Endometrium (tissue), 2 donors: ENCODE data around the gene AZU1.

Source experiments
- FAIRE-seq: peaks from 2 replicates; lab custom pipeline; 2012; peaks lifted over from hg19 to GRCh38; lab: Jason Lieb, UNC
- donor health status: control.
- donor health status: control.

AZU1 gene

DNA sequence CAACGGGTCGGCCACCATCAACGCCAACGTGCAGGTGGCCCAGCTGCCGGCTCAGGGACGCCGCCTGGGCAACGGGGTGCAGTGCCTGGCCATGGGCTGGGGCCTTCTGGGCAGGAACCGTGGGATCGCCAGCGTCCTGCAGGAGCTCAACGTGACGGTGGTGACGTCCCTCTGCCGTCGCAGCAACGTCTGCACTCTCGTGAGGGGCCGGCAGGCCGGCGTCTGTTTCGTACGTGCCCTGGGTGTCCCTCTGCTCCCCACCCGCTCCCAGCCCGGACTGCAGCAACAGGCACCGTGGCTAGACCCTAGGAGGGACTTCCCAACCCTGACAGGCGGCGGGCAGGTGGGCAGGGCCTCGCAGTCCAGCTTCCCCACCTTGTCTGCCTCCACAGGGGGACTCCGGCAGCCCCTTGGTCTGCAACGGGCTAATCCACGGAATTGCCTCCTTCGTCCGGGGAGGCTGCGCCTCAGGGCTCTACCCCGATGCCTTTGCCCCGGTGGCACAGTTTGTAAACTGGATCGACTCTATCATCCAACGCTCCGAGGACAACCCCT is 28.0 kb downstream of the AZU1 start:
- FAIRE-seq, result no peak

- no peak for FAIRE-seq
These were observed 30.6 kb downstream of the AZU1 start for GRCh38 chr19:858284-858683.

GRCh38 chr19:858868-859843 is 31.5 kb downstream of the AZU1 start, which contains the start of gene CFD:
Gene CFD (plus strand): TSS chr19:859664. CDS start chr19:859690, 26 bp downstream.
- FAIRE-seq, result no peak

DNA sequence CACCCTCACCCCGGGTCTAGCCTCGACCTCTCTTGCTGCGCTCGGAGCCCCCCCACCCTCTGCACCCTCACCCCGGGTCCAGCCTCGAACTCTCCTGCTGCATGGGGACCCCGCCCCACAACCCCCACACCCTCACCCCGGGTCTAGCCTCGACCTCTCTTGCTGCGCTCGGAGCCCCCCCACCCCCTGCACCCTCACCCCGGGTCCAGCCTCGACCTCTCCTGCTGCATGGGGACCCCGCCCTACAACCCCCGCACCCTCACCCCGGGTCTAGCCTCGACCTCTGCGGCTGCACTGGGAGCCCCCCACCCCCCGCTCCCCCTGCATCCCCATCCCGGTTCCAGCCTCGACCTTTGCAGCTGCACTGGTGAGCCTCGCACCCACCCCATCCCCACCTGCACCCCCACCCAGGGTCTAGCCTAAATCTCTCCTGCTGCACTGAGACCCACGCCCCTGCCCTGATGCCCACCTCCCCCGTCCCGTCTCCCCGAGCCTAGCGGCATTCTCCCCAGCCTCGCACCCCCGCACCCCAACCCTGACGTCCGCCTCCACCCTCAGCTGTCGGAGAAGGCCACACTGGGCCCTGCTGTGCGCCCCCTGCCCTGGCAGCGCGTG is 33.6 kb downstream of the AZU1 start:
- no peak for FAIRE-seq

DNA sequence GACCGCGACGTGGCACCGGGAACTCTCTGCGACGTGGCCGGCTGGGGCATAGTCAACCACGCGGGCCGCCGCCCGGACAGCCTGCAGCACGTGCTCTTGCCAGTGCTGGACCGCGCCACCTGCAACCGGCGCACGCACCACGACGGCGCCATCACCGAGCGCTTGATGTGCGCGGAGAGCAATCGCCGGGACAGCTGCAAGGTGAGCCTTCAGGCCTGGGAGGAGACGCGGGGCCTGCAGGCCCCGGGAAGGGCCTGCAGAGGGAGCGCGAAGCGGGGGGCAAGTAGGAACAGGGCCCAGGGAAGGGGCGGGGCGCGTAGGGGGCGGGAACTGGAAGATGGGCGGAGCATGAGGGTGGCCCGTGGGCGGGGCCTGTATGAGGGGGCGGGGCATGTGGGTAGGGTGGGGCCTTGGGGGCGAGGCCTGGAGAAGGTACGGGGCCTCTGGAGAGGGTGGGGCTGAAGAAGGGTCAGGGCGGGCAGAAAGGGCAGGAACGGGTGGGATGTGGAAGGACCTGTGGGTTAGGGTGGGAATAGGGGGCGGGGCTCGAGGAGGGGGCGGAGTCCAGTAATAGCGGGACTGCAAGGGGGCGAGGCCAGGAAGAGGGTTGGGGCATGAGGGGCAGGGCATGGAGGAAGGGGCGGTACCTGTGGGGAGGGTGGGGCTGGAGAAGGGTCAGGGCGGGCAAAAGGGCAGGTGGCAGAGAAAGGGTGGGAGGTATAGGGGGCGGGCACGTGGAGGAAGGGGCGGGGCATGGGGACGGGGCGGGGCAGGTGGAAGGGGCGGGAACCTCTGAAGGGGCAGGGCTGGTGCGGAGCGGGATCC is 34.3 kb downstream of the AZU1 start:
- no peak for FAIRE-seq

- no peak for FAIRE-seq
These were observed 35.1 kb downstream of the AZU1 start for GRCh38 chr19:862581-863314.

DNA sequence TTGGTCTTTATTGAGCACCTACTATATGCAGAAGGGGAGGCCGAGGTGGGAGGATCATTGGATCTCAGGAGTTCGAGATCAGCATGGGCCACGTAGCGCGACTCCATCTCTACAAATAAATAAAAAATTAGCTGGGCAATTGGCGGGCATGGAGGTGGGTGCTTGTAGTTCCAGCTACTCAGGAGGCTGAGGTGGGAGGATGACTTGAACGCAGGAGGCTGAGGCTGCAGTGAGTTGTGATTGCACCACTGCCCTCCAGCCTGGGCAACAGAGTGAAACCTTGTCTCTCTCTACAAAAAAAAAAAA is 35.6 kb downstream of the AZU1 start:
- FAIRE-seq, result no peak

- no peak for FAIRE-seq
These were observed 39.2 kb downstream of the AZU1 start for GRCh38 chr19:866769-867300.

GRCh38 chr19:867301-867793 is 39.7 kb downstream of the AZU1 start:
- FAIRE-seq, result no peak

GRCh38 chr19:867855-868457 is 40.3 kb downstream of the AZU1 start:
- no peak for FAIRE-seq

GRCh38 chr19:868458-869244 is 41.0 kb downstream of the AZU1 start:
- FAIRE-seq, result no peak

GRCh38 chr19:869245-870177 is 41.9 kb downstream of the AZU1 start:
- no peak for FAIRE-seq

- FAIRE-seq, result no peak
These were observed 42.7 kb downstream of the AZU1 start for GRCh38 chr19:870314-870713.

- FAIRE-seq, result no peak
These were observed 43.3 kb downstream of the AZU1 start for GRCh38 chr19:870963-871401.

GRCh38 chr19:871446-872265 is 44.0 kb downstream of the AZU1 start:
- FAIRE-seq, result no peak

DNA sequence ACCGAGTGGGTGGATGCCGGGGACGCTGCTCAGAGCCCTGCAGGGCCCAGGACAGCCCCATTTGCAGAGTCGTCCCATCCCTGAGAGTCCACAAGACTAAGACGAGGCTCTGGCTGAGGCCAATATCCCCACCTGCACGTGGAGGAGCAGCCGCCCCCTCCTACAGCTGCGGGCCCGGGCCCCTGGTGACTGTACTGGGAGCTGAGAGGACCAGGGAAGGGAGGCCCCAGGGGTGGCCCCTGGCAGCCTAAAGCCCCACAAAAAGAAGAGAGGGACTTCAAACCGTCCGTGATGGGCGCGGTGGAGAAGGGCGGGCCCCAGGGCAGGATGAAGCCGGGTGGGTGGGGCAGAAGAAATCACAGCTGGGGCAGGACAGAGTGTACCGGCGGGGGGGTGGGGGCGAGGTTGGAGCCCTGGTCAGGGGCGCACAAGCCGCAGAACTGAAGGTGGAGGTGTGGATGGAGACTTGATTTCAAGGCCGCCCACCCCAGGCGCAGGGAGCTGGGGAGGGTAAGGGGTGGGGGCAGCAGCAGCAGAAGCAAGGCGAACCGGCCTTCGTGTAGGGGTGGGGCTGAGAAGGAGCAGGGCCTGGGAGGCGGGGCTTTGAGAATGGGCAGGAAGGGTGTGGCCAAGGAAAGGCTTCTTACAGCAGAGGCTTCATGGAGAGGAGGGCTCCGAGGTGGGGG is 44.8 kb downstream of the AZU1 start:
- no peak for FAIRE-seq

GRCh38 chr19:873084-873483 is 45.4 kb downstream of the AZU1 start:
- no peak for FAIRE-seq
